GM19438 (cell line): ENCODE measurements around the gene AHI1.

Experiments used
- ATAC-seq: cut with Tn5 transposase; IDR thresholded peaks from one replicate; pipeline ENCODE4 v1.9.1; 2021; ENCODE audit warnings: low read depth; ENCODE audit not compliant: unreplicated experiment

The AHI1 gene

DNA sequence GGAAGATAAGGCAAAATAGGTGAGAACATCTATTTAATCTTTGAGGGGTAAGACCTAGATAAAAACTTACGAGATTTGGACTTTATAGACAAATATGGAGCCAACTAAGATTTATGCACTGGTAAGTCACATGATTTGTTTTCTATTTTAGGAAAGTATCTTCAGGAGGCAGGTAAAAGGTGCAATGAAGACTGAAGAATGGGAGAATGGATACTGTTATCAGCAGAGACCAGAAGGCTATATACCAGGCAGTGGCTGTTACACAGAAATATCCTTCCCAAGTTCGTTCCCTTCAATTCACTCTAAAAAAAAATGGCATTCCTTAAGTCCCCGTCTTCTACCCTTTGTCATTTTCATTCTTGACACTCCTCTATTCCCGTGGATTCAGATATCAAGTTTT lies 192.7 kb downstream of the AHI1 start:
- ATAC-seq, result no peak

DNA sequence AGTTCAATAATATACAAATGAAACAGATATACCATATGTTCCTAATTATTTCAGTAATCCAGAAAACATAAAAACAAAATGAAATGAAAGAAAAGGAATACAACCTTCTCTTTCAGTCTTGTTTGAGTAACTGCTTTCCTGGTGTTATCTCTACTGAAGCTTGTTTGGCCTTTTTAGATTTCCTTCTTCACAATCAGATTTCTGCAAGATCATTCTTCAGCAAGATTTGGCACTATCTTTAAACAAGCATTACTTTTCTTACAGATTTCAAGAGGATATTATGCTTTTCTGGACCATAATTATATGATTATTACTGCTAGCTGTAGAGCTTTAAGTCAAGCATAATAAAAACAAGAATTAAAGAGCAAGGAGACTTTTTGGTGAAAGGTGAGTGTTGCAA lies 196.2 kb downstream of the AHI1 start:
- no peak for ATAC-seq

GRCh38 chr6:135300576-135300975 lies 197.0 kb downstream of the AHI1 start:
- ATAC-seq, result no peak

GRCh38 chr6:135299256-135299655 lies 198.3 kb downstream of the AHI1 start:
- ATAC-seq, result no peak

- no peak for ATAC-seq
Measured at GRCh38 chr6:135298455-135298854, 199.1 kb downstream of the AHI1 start.

GRCh38 chr6:135296715-135297114 lies 200.8 kb downstream of the AHI1 start:
- no peak for ATAC-seq

DNA sequence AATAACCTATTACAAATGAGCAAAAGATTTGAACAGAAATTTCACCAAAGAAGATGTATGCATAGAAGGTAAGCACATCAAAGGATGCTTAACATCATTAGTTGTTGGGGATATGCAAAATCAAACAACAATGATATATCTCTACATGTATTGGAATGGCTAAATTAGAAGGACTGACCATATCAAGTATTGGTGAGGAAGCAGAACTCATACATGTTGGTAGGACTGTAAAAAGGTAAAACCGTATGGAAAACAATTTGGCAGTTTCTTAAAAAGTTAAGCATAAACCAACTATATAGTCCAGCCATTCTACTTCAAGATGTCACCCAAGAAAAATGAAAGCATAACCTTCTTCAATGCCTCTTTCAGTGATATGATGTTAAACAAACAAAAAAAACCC lies 202.5 kb downstream of the AHI1 start:
- ATAC-seq, result no peak

DNA sequence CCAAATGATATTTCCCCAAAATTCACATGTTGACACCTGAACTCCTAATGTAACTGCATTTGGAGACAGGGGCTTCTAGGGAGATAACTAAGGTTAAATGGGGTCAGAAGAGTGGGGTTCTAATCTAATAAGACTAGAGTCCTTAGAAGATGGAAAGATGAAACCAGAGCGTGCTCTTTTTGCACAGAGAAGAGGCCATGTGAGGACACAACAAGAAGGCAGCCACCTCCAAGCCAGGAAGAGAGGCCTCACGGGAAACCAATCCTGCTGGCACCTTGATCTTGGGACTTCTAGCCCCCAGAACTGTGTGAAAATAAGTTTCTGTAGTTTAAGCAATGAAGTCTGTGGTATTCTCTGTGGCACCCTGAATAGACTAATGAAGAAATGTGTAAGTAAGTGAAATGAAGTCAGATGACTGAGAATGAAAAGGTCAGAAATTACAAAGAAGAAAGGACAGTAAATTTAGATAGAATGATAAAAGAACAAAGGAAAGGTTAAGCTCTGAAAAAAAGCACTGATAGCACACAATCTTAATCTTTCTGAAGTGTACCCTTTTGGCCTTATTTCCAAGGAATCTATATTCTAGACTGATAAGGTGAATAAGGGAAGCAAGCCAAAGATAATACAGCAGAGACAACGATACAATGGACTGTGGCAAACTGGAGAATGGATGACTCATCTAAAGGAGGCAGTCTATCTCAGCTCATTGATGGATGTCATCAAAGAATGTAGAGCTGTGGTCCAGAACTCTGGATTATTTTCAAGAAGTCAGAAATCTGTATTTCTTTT lies 206.1 kb downstream of the AHI1 start:
- ATAC-seq, result no peak

DNA sequence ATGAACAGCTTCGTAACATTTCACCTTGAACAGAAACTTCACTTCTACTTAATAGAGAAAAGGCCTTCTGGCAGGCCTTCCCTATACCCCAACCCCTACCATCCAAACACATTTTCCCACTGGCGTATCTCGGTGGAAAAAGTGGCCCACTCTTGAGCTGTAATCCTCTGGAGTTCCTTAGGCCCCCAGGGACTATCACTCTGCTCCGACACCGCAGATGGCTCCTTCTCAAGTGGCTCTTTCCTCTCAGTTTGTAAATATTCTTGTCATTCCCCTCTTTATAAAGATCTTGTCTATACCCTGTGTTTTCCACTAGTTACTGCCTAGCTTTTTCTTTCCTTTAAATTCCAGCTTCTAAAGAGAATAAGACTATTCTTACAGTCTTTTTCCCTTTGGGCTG lies 207.7 kb downstream of the AHI1 start:
- no peak for ATAC-seq

DNA sequence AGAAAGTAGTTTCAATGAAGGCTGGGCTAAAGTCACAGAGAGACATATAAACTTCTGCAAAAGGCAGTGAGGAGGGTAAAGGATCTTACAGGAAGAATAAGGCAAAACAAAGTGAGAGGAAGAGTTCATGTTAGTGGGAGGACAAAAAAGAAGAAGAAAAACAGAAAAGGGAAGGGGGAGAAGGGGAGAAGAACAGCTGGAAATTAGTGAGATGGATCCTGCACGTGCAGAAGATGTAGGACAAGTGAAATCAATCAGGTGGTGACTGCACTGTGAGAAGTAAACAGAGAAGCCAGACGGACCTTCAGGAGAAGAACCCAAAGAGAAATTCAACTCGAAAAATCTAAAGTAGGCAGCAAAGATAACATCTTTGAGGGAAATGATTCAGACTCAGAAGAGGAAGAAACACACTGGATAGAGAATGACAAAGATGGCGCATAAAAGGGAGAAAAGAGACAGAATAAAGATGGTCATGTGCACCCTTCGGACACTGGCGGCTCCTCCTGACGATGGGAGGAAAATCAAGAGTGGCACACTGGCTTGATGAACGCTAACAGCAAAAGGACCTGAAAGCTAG lies 210.5 kb downstream of the AHI1 start:
- no peak for ATAC-seq

DNA sequence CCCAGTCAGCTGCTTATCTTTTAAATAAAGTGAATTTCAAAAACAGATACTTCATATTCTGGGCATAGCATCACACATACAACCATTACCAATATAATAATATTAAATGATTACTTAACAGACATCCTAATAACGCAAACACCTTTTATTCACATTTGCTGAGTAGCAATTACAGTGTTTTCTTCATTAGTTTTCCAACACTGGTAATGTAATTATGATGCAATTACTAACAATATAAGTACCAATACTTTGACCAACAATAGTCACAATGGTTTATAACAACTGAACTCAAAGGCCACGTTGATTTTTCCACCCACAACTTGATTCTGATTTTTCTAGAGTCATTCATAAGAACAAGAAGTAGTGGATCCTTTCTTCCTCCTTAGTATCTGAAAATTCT lies 212.4 kb downstream of the AHI1 start:
- ATAC-seq, result no peak

GRCh38 chr6:135283926-135284325 lies 213.6 kb downstream of the AHI1 start:
- ATAC-seq, result no peak

- no peak for ATAC-seq
Measured at GRCh38 chr6:135282395-135282794, 215.1 kb downstream of the AHI1 start.

GRCh38 chr6:135281964-135282363 lies 215.6 kb downstream of the AHI1 start:
- ATAC-seq, result no peak

DNA sequence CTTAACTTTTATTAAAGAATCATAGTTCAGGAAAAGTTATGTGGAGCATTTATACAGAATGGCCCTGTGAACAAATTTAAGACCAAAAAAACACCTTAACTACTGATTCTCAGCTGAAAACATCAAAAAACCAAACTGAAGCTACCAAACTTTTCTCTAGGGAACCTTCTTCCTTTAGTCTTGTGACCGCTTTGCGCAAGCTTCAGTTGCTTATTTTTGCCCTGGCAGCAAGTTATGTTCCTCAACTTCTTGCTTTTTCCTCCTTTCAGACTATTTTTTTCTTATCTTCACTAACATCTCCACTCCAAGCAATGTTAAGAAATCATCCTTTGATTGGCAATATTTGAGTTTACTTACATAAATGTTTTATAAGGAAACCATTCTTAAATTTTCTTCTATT lies 216.3 kb downstream of the AHI1 start:
- no peak for ATAC-seq

- no peak for ATAC-seq
Measured at GRCh38 chr6:135280375-135281136, 217.0 kb downstream of the AHI1 start.

- ATAC-seq, result no peak
Measured at GRCh38 chr6:135277422-135277821, 220.1 kb downstream of the AHI1 start.

DNA sequence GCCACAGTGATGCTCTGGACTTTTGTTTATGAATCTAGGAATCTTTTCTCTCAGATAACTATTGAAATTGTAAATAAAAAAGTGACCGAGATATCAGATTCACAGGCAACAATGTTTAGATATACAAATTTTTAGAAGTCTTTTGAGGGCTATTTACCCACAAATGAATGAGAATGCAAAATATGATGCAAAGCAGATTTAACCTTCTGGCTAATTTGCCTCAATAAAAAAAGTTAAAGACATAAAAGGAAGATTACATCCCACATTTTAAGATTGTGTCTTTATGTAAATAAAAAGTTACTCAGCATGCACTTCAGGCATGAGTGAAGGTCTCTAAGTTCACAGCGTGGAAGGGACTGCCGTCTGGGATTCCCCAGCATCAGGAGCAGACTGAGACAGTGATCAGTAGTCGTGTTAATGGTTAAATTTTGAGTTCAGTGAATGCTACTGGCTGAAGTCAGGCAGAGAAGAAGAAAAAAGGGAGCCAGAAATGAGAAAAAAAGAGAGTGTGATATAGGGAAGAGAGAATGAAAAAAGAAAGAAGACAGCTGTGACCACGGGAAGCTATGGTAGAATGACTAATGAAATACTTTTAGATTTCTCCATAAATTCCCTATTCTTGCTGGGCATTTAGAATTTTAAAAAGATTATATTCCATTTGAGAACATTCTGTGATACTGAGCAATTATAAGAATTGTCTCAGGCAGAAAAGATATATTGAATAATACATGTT lies 222.8 kb downstream of the AHI1 start:
- peak; percentile 70 for ATAC-seq

GRCh38 chr6:135271626-135272025 lies 225.9 kb downstream of the AHI1 start:
- ATAC-seq, result no peak

DNA sequence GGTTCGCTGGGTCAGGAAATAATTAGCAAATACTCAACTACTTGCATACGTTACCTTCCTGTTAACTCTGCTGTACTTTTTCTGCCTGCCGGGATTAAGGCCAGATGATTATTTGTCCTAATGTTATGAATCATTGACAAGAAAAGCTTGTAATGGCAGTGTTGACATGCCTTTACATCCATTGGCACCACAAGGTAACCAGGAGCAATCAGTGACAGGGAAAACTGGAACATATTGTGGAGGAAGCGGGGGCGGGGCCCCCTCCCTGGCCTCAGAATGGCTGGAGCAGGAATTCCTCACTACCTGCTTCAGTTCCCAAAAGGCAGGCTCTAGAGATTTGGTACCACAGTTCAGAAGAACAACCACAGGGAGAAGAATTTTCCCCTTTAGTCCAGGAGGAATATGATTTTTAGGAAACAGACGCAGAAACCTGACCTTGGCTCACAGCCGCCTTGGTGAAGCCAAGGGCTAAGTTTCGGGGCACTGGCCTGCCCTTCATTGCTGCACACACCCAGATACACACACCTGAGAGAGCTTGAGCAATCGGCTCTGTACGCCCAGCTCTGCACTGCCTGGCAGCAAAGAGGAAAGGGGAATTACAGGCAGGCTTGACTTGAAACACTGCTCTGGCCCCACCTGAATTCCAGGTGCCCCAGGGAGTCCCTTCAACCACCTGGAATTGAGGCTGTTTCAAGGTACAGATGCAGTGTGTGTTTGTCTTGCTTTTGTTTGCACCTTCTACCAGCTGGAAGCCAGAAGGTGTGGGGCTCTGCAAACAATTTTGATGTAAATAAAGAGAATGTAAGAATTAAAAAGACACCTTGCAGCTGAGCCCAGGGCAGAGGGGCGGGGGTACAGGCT lies 226.6 kb downstream of the AHI1 start:
- ATAC-seq, result no peak
